IPS-18a (cell line): ENCODE data around the gene TM9SF4.
"Not testable (repeated sequence)": the region's sequence is repeated elsewhere in the genome, so short reads cannot be mapped to it uniquely, and the experiment has no call there.

ENCODE experiments used
- H3K27ac ChIP-seq: one replicate; pipeline ENCODE4 v1.5.1; 2013; ENCODE audit warnings: low read length
- H3K27me3 ChIP-seq: one replicate; pipeline ENCODE4 v1.6.1; 2013; ENCODE audit warnings: mild to moderate bottlenecking, low read length; ENCODE audit not compliant: control insufficient read depth, insufficient read depth
- H3K36me3 ChIP-seq: one replicate; pipeline ENCODE4 v1.6.1; 2013; ENCODE audit warnings: low read depth, low read length; ENCODE audit not compliant: control insufficient read depth
- H3K4me1 ChIP-seq: one replicate; pipeline ENCODE4 v1.6.1; 2013; ENCODE audit warnings: low read depth, low read length; ENCODE audit not compliant: control insufficient read depth
- H3K4me3 ChIP-seq: one replicate; pipeline ENCODE4 v1.5.1; 2013; ENCODE audit warnings: low read length
- H3K9ac ChIP-seq: one replicate; pipeline ENCODE4 v1.6.1; 2013; ENCODE audit warnings: mild to moderate bottlenecking, low read length, moderate library complexity
- H3K9me3 ChIP-seq: one replicate; pipeline ENCODE4 v1.6.1; 2013; ENCODE audit warnings: low read depth, low read length; ENCODE audit not compliant: control insufficient read depth

Gene TM9SF4

GRCh38 chr20:32160341-32160740, 50.8 kb downstream of the TM9SF4 start:
- no peaks in the 10 kb centered on the region for H3K4me1 ChIP-seq
- peaks cover 52% of the 10 kb centered on the region for H3K36me3 ChIP-seq
- H3K9me3 ChIP-seq, result no peaks in the 10 kb centered on the region
- H3K4me3 ChIP-seq, result no peak overlapping the region
- no peaks in the 10 kb centered on the region for H3K27me3 ChIP-seq
- no peak overlapping the region for H3K27ac ChIP-seq
- H3K9ac ChIP-seq, result no peak overlapping the region

- Histone ChIP-seq H3K27ac (no peak overlapping the region), H3K9me3 (no peaks in the 10 kb centered on the region), H3K4me1 (no peaks in the 10 kb centered on the region), H3K9ac (no peak overlapping the region), H3K36me3 (peaks cover 67% of the 10 kb centered on the region), H3K4me3 (no peak overlapping the region), H3K27me3 (no peaks in the 10 kb centered on the region)
These were observed 52.8 kb downstream of the TM9SF4 start for GRCh38 chr20:32162351-32162750.

- Histone ChIP-seq H3K36me3 (peaks cover 58% of the 10 kb centered on the region), H3K9me3 (no peaks in the 10 kb centered on the region), H3K4me3 (no peak overlapping the region), H3K27ac (no peak overlapping the region), H3K27me3 (no peaks in the 10 kb centered on the region), H3K9ac (no peak overlapping the region), H3K4me1 (peaks cover 10% of the 10 kb centered on the region)
These were observed 54.4 kb downstream of the TM9SF4 start for GRCh38 chr20:32163951-32164350.

- H3K9ac ChIP-seq, result no peak overlapping the region
- H3K4me3 ChIP-seq, result no peak overlapping the region
- H3K36me3 ChIP-seq, result peaks cover 46% of the 10 kb centered on the region
- H3K9me3 ChIP-seq, result no peaks in the 10 kb centered on the region
- no peak overlapping the region for H3K27ac ChIP-seq
- no peaks in the 10 kb centered on the region for H3K27me3 ChIP-seq
- H3K4me1 ChIP-seq, result peaks cover 10% of the 10 kb centered on the region
These were observed 55.6 kb downstream of the TM9SF4 start for GRCh38 chr20:32164984-32165735.

- Histone ChIP-seq H3K27me3 (no peaks in the 10 kb centered on the region), H3K9me3 (no peaks in the 10 kb centered on the region), H3K27ac (no peak overlapping the region), H3K4me1 (peaks cover 10% of the 10 kb centered on the region), H3K4me3 (no peak overlapping the region), H3K36me3 (peaks cover 41% of the 10 kb centered on the region), H3K9ac (no peak overlapping the region)
These were observed 56.5 kb downstream of the TM9SF4 start for GRCh38 chr20:32165836-32166545.

DNA sequence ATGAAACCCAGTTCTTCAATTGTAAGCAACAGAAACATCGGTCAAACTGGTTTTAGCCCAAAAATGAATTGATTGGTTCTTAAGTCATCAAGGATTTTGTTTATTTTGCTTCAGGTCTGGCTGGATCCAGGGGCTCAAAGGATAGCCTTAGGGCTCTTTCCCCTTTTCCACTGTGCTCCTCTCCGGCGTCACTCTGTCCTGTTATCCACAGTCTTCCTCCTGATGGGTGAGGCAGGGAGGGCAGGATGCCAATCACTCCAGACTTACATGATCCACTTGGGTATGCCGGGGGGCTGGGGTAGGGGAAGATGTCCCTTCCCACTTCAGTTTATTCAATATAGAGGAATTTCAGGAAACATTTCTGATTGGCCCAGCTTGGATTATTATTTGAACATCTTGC, 58.0 kb downstream of the TM9SF4 start:
- no peak overlapping the region for H3K9ac ChIP-seq
- H3K27ac ChIP-seq, result no peak overlapping the region
- no peaks in the 10 kb centered on the region for H3K9me3 ChIP-seq
- H3K4me3 ChIP-seq, result no peak overlapping the region
- peaks cover 10% of the 10 kb centered on the region for H3K4me1 ChIP-seq
- H3K27me3 ChIP-seq, result no peaks in the 10 kb centered on the region
- peaks cover 26% of the 10 kb centered on the region for H3K36me3 ChIP-seq

GRCh38 chr20:32168184-32168910, 58.8 kb downstream of the TM9SF4 start:
- H3K9me3 ChIP-seq, result no peaks in the 10 kb centered on the region
- H3K36me3 ChIP-seq, result peaks cover 26% of the 10 kb centered on the region
- H3K4me3 ChIP-seq, result no peak overlapping the region
- no peak overlapping the region for H3K9ac ChIP-seq
- no peaks in the 10 kb centered on the region for H3K27me3 ChIP-seq
- H3K27ac ChIP-seq, result no peak overlapping the region
- peaks cover 10% of the 10 kb centered on the region for H3K4me1 ChIP-seq

DNA sequence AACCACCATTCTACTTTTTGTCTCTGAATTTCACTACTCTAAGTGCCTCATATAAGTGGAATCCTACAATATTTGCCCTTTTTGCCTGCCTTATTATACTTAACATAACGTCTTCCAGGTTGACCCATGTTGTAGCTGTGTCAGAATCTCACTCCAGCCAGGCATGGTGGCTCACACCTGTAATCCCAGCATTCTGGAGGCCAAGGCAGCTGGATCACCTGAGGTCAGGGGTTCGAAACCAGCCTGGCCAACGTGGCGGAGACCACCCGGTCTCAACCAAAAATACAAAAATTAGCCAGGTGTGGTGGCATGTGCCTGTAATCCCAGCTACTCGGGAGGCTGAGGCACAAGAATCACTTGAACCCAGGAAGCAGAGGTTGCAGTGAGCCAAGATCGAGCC, 68.2 kb downstream of the TM9SF4 start:
- not testable (repeated sequence) for H3K36me3 ChIP-seq, H3K4me3 ChIP-seq, H3K9ac ChIP-seq, H3K9me3 ChIP-seq, H3K27me3 ChIP-seq, H3K4me1 ChIP-seq, H3K27ac ChIP-seq

DNA sequence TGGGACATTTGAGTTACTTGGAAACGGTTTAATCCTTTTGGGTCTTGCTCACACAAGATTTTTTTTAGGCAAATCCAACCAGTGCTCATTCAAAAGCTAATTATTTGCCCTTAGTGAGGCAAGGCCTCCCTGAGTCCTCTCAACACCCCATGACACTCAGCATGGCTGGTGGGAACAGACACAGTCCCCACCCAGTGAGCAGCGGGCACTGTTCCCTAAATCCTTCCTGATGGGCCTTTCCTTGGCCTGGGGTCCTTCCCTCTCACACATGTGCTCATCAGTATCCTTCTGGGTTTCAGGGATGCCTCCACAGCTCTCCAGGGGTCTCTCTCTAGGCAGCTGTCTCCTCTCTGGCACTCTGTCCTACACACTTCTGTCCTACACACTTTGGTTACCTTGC, 70.0 kb downstream of the TM9SF4 start:
- Histone ChIP-seq H3K27me3 (no peaks in the 10 kb centered on the region), H3K27ac (no peak overlapping the region), H3K9me3 (no peaks in the 10 kb centered on the region), H3K4me1 (no peaks in the 10 kb centered on the region), H3K36me3 (no peaks in the 10 kb centered on the region), H3K9ac (no peak overlapping the region), H3K4me3 (no peak overlapping the region)

DNA sequence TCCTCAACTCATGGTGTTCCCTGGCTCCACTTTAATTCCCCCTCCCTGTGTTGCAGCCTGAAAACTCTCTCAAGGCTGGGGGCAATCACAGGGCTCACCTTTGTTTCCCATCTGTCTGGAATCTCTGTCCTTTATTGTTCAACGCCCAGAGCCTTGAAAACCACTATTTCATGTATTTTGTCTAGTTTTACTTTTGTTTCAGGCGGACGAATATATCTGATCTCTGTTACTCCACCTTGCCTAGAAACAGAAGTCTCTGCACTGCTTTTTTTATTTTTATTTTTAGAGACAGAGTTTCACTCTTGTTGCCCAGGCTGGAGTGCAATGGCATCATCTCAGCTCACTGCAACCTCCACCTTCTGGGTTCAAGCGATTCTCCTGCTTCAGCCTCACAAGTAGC, 70.4 kb downstream of the TM9SF4 start:
- Histone ChIP-seq H3K36me3 (no peaks in the 10 kb centered on the region), H3K27me3 (no peaks in the 10 kb centered on the region), H3K4me3 (no peak overlapping the region), H3K27ac (no peak overlapping the region), H3K9me3 (no peaks in the 10 kb centered on the region), H3K4me1 (no peaks in the 10 kb centered on the region), H3K9ac (no peak overlapping the region)

DNA sequence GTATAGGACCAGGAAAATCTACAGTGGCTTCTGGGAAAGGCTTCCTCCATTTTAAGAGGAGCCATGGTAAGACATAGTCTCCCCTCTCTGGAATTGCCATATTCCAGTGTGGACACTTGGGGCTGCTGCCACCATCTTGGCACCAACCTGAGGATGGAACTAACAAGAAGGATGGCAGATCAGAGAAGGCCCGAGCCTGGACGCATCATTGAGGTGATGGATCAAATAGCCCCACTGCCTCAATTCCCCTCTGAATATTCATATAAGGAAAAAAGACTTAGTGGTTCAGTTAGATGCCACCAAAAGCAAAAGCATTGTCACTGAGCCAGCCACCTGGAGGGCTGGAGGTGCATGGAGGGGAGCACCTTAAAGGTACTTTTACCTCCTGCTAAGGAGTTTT, 72.1 kb downstream of the TM9SF4 start:
- no peak overlapping the region for H3K9ac ChIP-seq
- H3K27me3 ChIP-seq, result no peaks in the 10 kb centered on the region
- no peaks in the 10 kb centered on the region for H3K4me1 ChIP-seq
- H3K36me3 ChIP-seq, result no peaks in the 10 kb centered on the region
- no peak overlapping the region for H3K4me3 ChIP-seq
- no peak overlapping the region for H3K27ac ChIP-seq
- no peaks in the 10 kb centered on the region for H3K9me3 ChIP-seq
